Prostate gland (tissue), 2 donors: ENCODE results near the gene HSPE1. TPM values are rescaled to one million over a fixed set of nuclear protein-coding genes. Genes with fewer than 3 reads are reported as not detected.

ENCODE experiments used
- DNase-seq: peaks from one replicate; pipeline ENCODE4 v3.0.0-alpha.2; 2019; ENCODE audit warnings: low spot score
- H3K27ac ChIP-seq, 2 donors: fragments of 200-600 bp; sonication (generic); 2 replicates each; pipeline ENCODE4 v1.5.1; 2017 to 2019
- H3K27me3 ChIP-seq: fragments of 200-600 bp; sonication (generic); replicated peaks from 2 replicates; pipeline ENCODE4 v1.5.1; 2019; ENCODE audit not compliant: insufficient read depth
- H3K36me3 ChIP-seq, 2 donors: fragments of 200-600 bp; sonication (generic); 1 replicate in 1 of 2; 2 replicates in 1 of 2; pipeline versions ENCODE4 v1.5.1 to v1.8.1; 2017 to 2019
- H3K4me1 ChIP-seq: fragments of 200-600 bp; sonication (generic); replicated peaks from 2 replicates; pipeline ENCODE4 v1.5.1; 2019
- H3K4me3 ChIP-seq, 2 donors: fragments of 200-600 bp; sonication (generic); 2 replicates each; pipeline ENCODE4 v1.5.1; 2017 to 2019
- H3K9me3 ChIP-seq: fragments of 200-600 bp; sonication (generic); 2 replicates; pipeline ENCODE4 v1.5.1; 2017
- POLR2A ChIP-seq: fragments of 450-650 bp; IDR thresholded peaks from one replicate; pipeline ENCODE4 v1.6.1; 2016; ENCODE audit warnings: antibody characterized with exemption, mild to moderate bottlenecking
- POLR2AphosphoS5 ChIP-seq: sonication (generic); formaldehyde crosslinking; IDR thresholded peaks from one replicate; pipeline ENCODE4 v1.6.1; 2017; ENCODE audit warnings: antibody characterized with exemption
- WGBS: methylation state at CpG from one replicate; pipeline ENCODE4 v1.1.5; 2018; 5-methylcytosine and 5-hydroxymethylcytosine counted together
- intact Hi-C: fragments of 100-400 bp; cut with DNase I; formaldehyde crosslinking; loops from one replicate; pipeline ENCODE4 v1.14.2; 2022
- total RNA-seq, 2 donors: library from RNA; depleted of rRNA; stranded (reverse); fragments of >200 nt; gene quantifications; one replicate each; pipeline ENCODE4 v1.1.0, GENCODE V29; 2016
- TF ChIP-seq, protein P1 (sequence below), 4 experiments: fragments of 200-600 bp in 2 of 4; fragments of 450-650 bp in 2 of 4; sonication (generic) in 2 of 4; IDR thresholded peaks; 1 replicate in 3 of 4; 2 replicates in 1 of 4; pipeline ENCODE4 v1.5.1; 2016 to 2019; ENCODE audit warnings: antibody characterized with exemption in 4 of 4, mild to moderate bottlenecking in 2 of 4, moderate library complexity in 2 of 4

The HSPE1 gene
- total RNA-seq, 2 donors from 2014 or later: 57.0 to 139 TPM

DNA sequence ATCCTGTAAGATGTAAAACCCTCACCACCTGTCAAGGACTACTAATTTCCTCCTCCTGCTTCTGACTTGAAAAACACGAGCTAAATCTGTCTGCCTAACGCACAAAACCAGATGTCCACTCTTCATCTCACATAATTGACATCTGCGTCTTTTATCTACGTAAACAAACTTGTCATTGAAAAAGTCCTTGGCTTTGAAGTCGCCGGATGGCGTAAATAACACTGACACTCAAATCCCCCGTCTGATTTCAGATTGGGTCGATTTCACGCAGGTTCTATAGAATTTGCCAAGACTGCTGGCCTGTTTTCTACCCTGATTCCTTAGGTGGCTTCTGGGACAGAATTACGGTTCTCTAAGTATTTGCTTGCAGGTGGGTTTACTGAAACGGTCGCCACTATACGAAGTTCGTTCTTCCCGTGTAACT is 15.1 kb downstream of the HSPE1 start:
- H3K27me3 ChIP-seq: no peaks in the 10 kb centered on the region
- 0% methylated on average over 16 of the region's 16 CpGs for WGBS
- peak overlapping the region; percentile 95 to 97 for H3K27ac ChIP-seq
- intact Hi-C loops: loop anchor here (5.0 kb wide), 1 partner anchor 192 kb away; the partner anchor contains the start of gene MARS2
- no peak for TF ChIP-seq POLR2A
- TF ChIP-seq POLR2AphosphoS5: no peak
- TF ChIP-seq, protein P1, sequence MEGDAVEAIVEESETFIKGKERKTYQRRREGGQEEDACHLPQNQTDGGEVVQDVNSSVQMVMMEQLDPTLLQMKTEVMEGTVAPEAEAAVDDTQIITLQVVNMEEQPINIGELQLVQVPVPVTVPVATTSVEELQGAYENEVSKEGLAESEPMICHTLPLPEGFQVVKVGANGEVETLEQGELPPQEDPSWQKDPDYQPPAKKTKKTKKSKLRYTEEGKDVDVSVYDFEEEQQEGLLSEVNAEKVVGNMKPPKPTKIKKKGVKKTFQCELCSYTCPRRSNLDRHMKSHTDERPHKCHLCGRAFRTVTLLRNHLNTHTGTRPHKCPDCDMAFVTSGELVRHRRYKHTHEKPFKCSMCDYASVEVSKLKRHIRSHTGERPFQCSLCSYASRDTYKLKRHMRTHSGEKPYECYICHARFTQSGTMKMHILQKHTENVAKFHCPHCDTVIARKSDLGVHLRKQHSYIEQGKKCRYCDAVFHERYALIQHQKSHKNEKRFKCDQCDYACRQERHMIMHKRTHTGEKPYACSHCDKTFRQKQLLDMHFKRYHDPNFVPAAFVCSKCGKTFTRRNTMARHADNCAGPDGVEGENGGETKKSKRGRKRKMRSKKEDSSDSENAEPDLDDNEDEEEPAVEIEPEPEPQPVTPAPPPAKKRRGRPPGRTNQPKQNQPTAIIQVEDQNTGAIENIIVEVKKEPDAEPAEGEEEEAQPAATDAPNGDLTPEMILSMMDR (IDR thresholded peaks at IDR 0.05): no peak
- no peaks in the 10 kb centered on the region for H3K4me1 ChIP-seq
- no peaks in the 10 kb centered on the region for H3K9me3 ChIP-seq
- DNase-seq: no peak
- H3K36me3 ChIP-seq: no peaks in the 10 kb centered on the region
- peak overlapping the region; percentile 77 to 99 for H3K4me3 ChIP-seq

DNA sequence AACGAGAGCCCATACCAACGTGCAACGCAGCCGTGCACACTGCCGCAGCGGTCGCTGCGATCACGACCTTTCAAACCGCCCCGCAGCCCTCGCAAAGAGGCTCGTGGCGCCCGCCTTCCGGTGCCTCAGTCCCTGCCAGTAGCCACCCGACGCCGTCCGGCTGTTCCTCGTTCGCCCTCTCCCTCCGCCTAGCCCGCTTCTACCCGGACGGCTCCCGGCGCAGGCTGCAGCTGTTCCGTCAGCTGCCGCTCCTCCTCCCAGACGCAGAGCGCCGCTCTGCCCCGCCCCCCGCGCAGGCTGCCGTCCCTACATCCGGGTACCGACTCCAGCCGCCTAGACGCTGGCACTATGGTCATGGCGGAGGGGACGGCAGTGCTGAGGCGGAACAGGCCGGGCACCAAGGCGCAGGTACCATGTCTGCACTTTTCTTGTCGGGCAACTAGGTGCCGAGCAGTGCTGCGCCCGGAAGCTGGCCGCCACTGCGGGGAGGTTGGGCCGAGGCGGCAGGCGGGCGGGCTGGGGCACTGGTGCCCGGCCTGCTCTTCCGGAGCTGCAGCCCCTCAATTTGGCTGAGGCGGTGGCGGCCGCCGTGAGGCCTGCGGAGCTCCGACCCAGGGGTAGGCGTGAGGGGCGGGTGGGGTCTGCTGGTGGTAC is 15.7 kb downstream of the HSPE1 start, which contains the start of gene MOB4:
Gene MOB4 (plus strand): TSS at position 328 of the 654 bp plus-strand sequence. CDS start 21 bp downstream, at position 349.
- Histone ChIP-seq H3K4me3 (peak within 1 kb of the TSS; percentile 77 to 99), H3K36me3 (no peaks in the 10 kb centered on the region), H3K27me3 (no peaks in the 10 kb centered on the region), H3K27ac (peak within 1 kb of the TSS; percentile 95 to 97), H3K4me1 (no peaks in the 10 kb centered on the region), H3K9me3 (no peaks in the 10 kb centered on the region)
- intact Hi-C loops: loop anchor here (5.0 kb wide), 1 partner anchor 191 kb away; the partner anchor contains the start of gene MARS2
- DNase-seq: peak; percentile 94
- WGBS: 0% methylated on average over 40 of the region's 66 CpGs
- peak; percentile 97 for TF ChIP-seq POLR2A
- TF ChIP-seq POLR2AphosphoS5: peak; percentile 99
- TF ChIP-seq, protein P1 (IDR thresholded peaks at IDR 0.05): peak in 2 of 4 experiments; percentile 40 to 41

DNA sequence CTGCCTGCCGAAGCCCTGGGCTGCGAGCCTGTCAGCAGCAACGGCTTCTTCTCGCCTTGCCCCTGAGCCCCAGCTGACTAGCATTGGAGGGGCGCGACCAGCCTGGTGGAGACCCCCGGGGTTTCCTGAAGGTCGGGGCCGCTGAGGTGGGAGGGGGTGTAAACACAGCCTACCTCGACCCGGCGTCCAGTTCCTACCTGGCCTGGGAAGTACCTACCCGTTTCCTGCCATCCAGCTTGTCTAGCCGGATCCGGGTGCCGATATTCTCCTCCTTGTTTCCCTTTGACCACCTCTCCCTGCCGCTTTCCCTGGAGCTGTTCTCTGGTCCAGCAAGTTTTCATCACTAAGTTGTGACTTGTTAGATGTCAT is 16.2 kb downstream of the HSPE1 start:
- H3K27me3 ChIP-seq: no peaks in the 10 kb centered on the region
- TF ChIP-seq, protein P1 (IDR thresholded peaks at IDR 0.05): no peak
- TF ChIP-seq POLR2AphosphoS5: no peak
- no peak for TF ChIP-seq POLR2A
- WGBS: under 1% methylated on average over 17 of the region's 17 CpGs
- H3K27ac ChIP-seq: peak overlapping the region; percentile 95 to 97
- H3K9me3 ChIP-seq: no peaks in the 10 kb centered on the region
- no peaks in the 10 kb centered on the region for H3K36me3 ChIP-seq
- intact Hi-C loops: loop anchor here (5.0 kb wide), 1 partner anchor 191 kb away; the partner anchor contains the start of gene MARS2
- peak overlapping the region; percentile 77 to 99 for H3K4me3 ChIP-seq
- DNase-seq: peak; percentile 31
- H3K4me1 ChIP-seq: no peaks in the 10 kb centered on the region

DNA sequence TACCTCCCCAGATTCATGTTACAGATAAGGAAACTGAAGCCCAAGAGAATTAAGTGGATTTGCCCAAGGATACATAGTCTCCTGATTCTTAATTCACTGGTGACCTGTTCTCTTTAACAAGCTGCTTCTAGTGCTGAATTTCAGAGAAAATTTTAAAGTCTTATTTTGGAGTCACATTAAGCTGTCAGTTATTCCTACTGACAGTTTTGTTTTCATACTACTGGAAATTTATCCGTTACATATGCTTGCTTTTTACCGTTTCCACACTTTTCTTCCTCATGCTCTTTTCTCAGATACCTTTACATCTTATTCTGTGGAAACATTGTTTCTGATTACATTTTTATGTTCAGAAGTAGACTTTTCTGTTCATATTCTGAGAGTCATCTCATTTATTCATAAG is 17.0 kb downstream of the HSPE1 start:
- TF ChIP-seq POLR2A (no peak), POLR2AphosphoS5 (no peak)
- TF ChIP-seq, protein P1 (IDR thresholded peaks at IDR 0.05): no peak
- Histone ChIP-seq H3K36me3 (no peaks in the 10 kb centered on the region), H3K4me1 (no peaks in the 10 kb centered on the region), H3K9me3 (no peaks in the 10 kb centered on the region), H3K4me3 (peak overlapping the region; percentile 77 to 99), H3K27ac (peak overlapping the region in 1 of 2 donors; percentile 97), H3K27me3 (no peaks in the 10 kb centered on the region)
- intact Hi-C loops: loop anchor here (5.0 kb wide), 1 partner anchor 190 kb away; the partner anchor contains the start of gene MARS2
- DNase-seq: no peak
- 33% methylated on average over 2 of the region's 2 CpGs for WGBS
